Right lobe of liver (tissue), 6 donors: ENCODE measurements around the gene GRN. TPM values are rescaled to one million over a fixed set of nuclear protein-coding genes. Genes with fewer than 3 reads are reported as not detected.
A peak's percentile ranks its signal among the peaks of the same experiment; 100 is the strongest.

Experiments
- ATAC-seq, 4 donors: fragments of 200-7000 bp; cut with Tn5 transposase; one replicate each; pipeline ENCODE4 v1.9.1; 2020; ENCODE audit warnings: mild to moderate bottlenecking in 4 of 4, moderate library complexity in 4 of 4
- DNase-seq, 3 donors: peaks; one replicate each; pipeline ENCODE4 v3.0.0-alpha.2; 2020
- H3K27ac ChIP-seq, 3 donors: fragments of 200-600 bp; one replicate each; pipeline ENCODE4 v1.8.0; 2022
- H3K27me3 ChIP-seq, 2 donors: fragments of 200-600 bp; one replicate each; pipeline ENCODE4 v1.8.0; 2022
- H3K36me3 ChIP-seq, 4 donors: fragments of 200-600 bp; sonication (generic) in 1 of 4; one replicate each; pipeline versions ENCODE4 v1.5.1 to v1.8.0; 2017 to 2022; ENCODE audit warnings: control low read depth in 1 of 4
- H3K4me1 ChIP-seq, 4 donors: fragments of 200-600 bp; sonication (generic) in 1 of 4; one replicate each; pipeline versions ENCODE4 v1.5.1 to v1.8.0; 2017 to 2022; ENCODE audit warnings: control low read depth in 1 of 4
- H3K4me3 ChIP-seq, 3 donors: fragments of 200-600 bp; one replicate each; pipeline ENCODE4 v1.8.0; 2022
- H3K9me3 ChIP-seq, 4 donors: fragments of 200-600 bp; sonication (generic) in 1 of 4; one replicate each; pipeline versions ENCODE4 v1.5.1 to v1.8.0; 2017 to 2022; ENCODE audit warnings: control low read depth in 1 of 4
- CTCF ChIP-seq, 4 donors: fragments of 200-600 bp in 3 of 4; fragments of 450-650 bp in 1 of 4; IDR thresholded peaks; one replicate each; pipeline versions ENCODE4 v1.5.1 to v1.8.0; 2016 to 2022; ENCODE audit warnings: antibody characterized with exemption in 4 of 4, mild to moderate bottlenecking in 2 of 4
- POLR2A ChIP-seq: fragments of 450-650 bp; IDR thresholded peaks from one replicate; pipeline ENCODE4 v1.6.1; 2017; ENCODE audit warnings: antibody characterized with exemption, mild to moderate bottlenecking
- WGBS: methylation state at CpG from one replicate; pipeline ENCODE4 v1.1.6; 2018; ENCODE audit warnings: low coverage, low lambda C conversion rate; ENCODE audit not compliant: insufficient coverage; ENCODE audit errors: missing lambda C conversion rate; 5-methylcytosine and 5-hydroxymethylcytosine counted together
- intact Hi-C, 2 donors: fragments of 100-400 bp; cut with DNase I; formaldehyde crosslinking; loops; one replicate each; pipeline versions ENCODE4 v1.11.2 to v1.14.1; 2022
- total RNA-seq, 6 experiments: library from RNA; depleted of rRNA in 2 of 6; stranded (reverse); fragments of >200 nt in 2 of 6; fragmentation: NEBNext Ultra II Directional in 3 of 6; extraction: Animal tissue kit (Norgen Biotek cat#: 25700) in 3 of 6; gene quantifications; one replicate each; pipeline versions ENCODE4 v1.1.0 to v1.2.4, GENCODE V29; 2016 to 2023
- donor health status: DM: no; HTN: yes; CAD: no.
- donor health status: DM: no; HTN: no; CAD: no.
- donor health status: DM: no; HTN: no; CAD: no.
- donor health status: DM: no; HTN: yes; CAD: no.
- donor health status: DM: no; HTN: yes; CAD: no.

Gene GRN
- total RNA-seq, 6 experiments from 2014 or later, result 84.5 to 230 (median 150) TPM

GRCh38 chr17:44359006-44359405 is 13.9 kb downstream of the GRN start:
- Histone ChIP-seq H3K9me3 (no peaks in the 10 kb centered on the region), H3K27ac (no peak overlapping the region), H3K4me3 (no peak overlapping the region), H3K36me3 (no peaks in the 10 kb centered on the region), H3K27me3 (no peaks in the 10 kb centered on the region), H3K4me1 (peaks cover 0 to 6% (median 0%) of the 10 kb centered on the region in 4 donors)
- WGBS, result 59% methylated on average over 6 of the region's 6 CpGs
- no peak for ATAC-seq
- DNase-seq, result no peak
- intact Hi-C loops, result loop anchor here in 1 of 2 donors (10.0 kb wide), 1 partner anchor 144 kb away; the partner anchor contains the start of gene UBTF
- TF ChIP-seq POLR2A (no peak), CTCF (IDR thresholded peaks at IDR 0.05) (no peak)

- WGBS, result 80% methylated on average over 6 of the region's 14 CpGs
- Histone ChIP-seq H3K36me3 (no peaks in the 10 kb centered on the region), H3K27me3 (no peaks in the 10 kb centered on the region), H3K9me3 (no peaks in the 10 kb centered on the region), H3K27ac (no peak overlapping the region), H3K4me3 (no peak overlapping the region), H3K4me1 (peaks cover 0 to 6% (median 0%) of the 10 kb centered on the region in 4 donors)
- TF ChIP-seq POLR2A (no peak), CTCF (IDR thresholded peaks at IDR 0.05) (no peak)
- DNase-seq (peak in 1 of 3 donors; percentile 52), ATAC-seq (no peak)
- intact Hi-C loops, result loop anchor here in 1 of 2 donors (10.0 kb wide), 1 partner anchor 145 kb away; the partner anchor contains the start of gene UBTF
Observed at GRCh38 chr17:44359458-44360143, 14.5 kb downstream of the GRN start.

GRCh38 chr17:44360144-44360533 is 15.0 kb downstream of the GRN start:
- TF ChIP-seq CTCF (IDR thresholded peaks at IDR 0.05) (no peak), POLR2A (no peak)
- ATAC-seq, result no peak
- intact Hi-C loops, result no loop called here

GRCh38 chr17:44360826-44361225 is 15.7 kb downstream of the GRN start:
- no peaks in the 10 kb centered on the region for H3K27me3 ChIP-seq

More at GRCh38 chr17:44360144-44360533, 15.0 kb downstream of the GRN start:
- no peaks in the 10 kb centered on the region for H3K36me3 ChIP-seq
- no peak overlapping the region for H3K4me3 ChIP-seq
- H3K27me3 ChIP-seq, result no peaks in the 10 kb centered on the region
- H3K27ac ChIP-seq, result no peak overlapping the region
- WGBS, result 50% methylated on average over 3 of the region's 6 CpGs
- peaks cover 0 to 6% (median 0%) of the 10 kb centered on the region in 4 donors for H3K4me1 ChIP-seq
- no peak for DNase-seq
- no peaks in the 10 kb centered on the region for H3K9me3 ChIP-seq

More at GRCh38 chr17:44360826-44361225, 15.7 kb downstream of the GRN start:
- peaks cover 0 to 6% (median 0%) of the 10 kb centered on the region in 4 donors for H3K4me1 ChIP-seq
- no peaks in the 10 kb centered on the region for H3K36me3 ChIP-seq
- H3K27ac ChIP-seq, result no peak overlapping the region
- no peak for TF ChIP-seq POLR2A
- TF ChIP-seq CTCF (IDR thresholded peaks at IDR 0.05), result no peak
- no peak for ATAC-seq
- 25% methylated on average over 2 of the region's 5 CpGs for WGBS
- no peaks in the 10 kb centered on the region for H3K9me3 ChIP-seq
- intact Hi-C loops, result no loop called here
- H3K4me3 ChIP-seq, result no peak overlapping the region
- no peak for DNase-seq
